AG09309 (cell line): ENCODE results near the gene PKM.

ENCODE experiments used
- DNase-seq: peaks from one replicate; pipeline ENCODE4 v3.0.0-alpha.2; 2010; ENCODE audit warnings: low read depth
- H3K4me3 ChIP-seq: 2 replicates; pipeline ENCODE4 v1.5.1; 2011; ENCODE audit warnings: mild to moderate bottlenecking, low read depth, low read length, moderate library complexity; ENCODE audit not compliant: control insufficient read depth
- TF ChIP-seq, protein P1 (sequence below): IDR thresholded peaks from 2 replicates; pipeline ENCODE4 v1.5.1; 2011; ENCODE audit warnings: mild to moderate bottlenecking, low read depth, low read length, inconsistent platforms; ENCODE audit not compliant: insufficient read depth, control insufficient read depth; ENCODE audit errors: missing control alignments

PKM gene

DNA sequence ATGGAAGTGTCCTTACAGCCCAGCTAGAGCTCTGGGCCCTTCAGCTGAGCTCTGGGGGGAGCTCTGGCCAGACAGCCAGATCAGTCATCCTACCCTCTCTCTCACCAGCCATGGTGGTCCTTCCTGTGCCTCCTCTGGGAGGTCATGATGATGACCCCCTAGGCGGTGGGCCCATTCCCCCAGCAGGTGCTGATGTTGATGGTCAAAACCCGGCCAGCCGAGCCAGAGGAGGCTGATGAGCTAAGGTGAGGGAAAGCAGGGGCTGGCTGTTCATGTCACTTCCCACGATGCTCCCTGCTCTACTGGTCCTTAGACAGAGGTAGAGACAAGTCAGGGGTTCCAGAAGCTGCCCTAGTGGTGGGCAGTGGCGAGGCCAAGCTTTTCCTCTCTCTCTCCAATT lies 68.4 kb downstream of the PKM start:
- DNase-seq, result no peak
- TF ChIP-seq, protein P1, sequence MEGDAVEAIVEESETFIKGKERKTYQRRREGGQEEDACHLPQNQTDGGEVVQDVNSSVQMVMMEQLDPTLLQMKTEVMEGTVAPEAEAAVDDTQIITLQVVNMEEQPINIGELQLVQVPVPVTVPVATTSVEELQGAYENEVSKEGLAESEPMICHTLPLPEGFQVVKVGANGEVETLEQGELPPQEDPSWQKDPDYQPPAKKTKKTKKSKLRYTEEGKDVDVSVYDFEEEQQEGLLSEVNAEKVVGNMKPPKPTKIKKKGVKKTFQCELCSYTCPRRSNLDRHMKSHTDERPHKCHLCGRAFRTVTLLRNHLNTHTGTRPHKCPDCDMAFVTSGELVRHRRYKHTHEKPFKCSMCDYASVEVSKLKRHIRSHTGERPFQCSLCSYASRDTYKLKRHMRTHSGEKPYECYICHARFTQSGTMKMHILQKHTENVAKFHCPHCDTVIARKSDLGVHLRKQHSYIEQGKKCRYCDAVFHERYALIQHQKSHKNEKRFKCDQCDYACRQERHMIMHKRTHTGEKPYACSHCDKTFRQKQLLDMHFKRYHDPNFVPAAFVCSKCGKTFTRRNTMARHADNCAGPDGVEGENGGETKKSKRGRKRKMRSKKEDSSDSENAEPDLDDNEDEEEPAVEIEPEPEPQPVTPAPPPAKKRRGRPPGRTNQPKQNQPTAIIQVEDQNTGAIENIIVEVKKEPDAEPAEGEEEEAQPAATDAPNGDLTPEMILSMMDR, result no peak
- H3K4me3 ChIP-seq, result no peak overlapping the region

DNA sequence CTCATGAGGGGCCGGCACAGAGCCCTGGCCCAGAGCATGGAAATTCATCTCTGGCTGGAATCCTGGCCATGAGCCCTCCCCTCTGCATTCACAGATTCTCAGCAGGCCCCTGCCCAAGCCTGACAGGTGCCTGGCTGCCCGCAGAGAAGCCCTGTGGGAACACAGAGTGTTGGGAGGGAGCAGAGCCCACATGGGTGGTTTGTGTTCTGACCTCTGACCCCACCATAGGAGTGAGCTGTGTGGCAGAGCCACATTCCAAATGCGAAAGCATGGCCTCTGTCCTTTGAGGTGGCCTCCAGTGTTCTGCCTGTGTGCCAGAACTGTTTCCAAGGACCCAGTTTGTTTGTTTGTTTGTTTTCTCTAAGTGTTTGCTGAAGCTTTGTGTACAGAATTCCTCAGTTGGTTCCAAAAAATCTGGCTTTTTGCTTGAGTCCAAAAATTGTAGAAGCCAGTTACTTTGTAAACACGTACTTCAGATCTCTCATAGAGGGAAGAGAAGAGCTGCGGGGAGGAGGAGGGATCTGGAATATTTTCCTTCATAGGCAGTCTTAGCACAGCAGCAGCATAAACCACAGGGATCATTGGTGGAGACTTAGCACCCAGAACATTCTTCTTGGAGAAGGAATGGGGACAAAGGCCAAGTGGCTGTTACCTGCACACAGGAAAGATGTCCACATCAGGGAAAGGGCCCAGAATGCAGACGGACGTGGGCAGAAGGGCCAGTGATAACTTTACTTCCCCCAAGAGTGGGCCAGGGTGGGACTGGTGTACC lies 69.4 kb downstream of the PKM start:
- TF ChIP-seq, protein P1, result no peak
- DNase-seq, result no peak

DNA sequence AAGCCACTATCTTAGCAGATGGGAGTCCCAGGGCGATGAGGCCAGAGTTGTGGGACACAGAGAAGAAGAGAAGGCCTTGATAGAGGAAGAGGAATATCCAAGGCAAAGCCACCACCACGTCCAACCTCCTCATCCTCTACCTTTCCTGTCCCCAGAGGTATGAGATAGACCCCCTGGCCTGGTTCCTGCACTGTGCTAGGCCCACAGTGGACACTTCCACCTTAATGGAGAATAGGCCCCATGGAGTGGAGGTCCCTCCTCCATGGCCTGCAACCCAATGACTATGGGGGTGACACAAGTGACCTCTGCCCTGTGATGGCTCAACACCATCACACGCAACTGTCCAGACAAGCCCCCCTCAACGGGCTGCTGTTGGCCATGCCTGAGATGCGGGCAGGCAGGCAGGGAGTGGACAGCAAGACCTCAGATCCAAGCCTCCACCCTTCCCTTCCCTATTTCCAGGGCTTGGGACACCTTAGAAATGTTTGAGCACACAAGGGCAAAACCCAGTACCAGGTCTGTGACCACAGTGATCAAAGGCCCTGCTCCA lies 70.2 kb downstream of the PKM start:
- no peak overlapping the region for H3K4me3 ChIP-seq
- TF ChIP-seq, protein P1, result no peak
- DNase-seq, result no peak

More for the DNA sequence above, 69.4 kb downstream of the PKM start:
- H3K4me3 ChIP-seq, result no peak overlapping the region

DNA sequence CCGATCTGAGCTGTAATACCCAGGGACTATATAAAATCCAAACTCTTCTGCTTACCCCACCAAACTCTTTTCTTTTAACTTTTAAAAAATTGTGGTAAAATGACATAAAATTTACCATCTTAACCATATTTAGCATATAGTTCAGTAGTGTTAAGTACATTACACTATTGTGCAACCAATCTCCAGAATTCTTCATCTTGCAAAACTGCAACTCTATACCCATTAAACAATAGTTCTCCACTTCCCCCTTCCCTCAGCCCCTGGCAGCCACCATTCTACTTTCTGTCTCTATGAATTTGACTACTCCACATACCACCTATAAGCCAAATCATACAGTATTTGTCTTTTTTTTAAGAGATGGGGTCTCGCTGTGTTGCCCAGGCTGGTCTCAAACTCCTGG lies 74.1 kb downstream of the PKM start:
- DNase-seq, result no peak
- H3K4me3 ChIP-seq, result no peak overlapping the region
- TF ChIP-seq, protein P1, result no peak

DNA sequence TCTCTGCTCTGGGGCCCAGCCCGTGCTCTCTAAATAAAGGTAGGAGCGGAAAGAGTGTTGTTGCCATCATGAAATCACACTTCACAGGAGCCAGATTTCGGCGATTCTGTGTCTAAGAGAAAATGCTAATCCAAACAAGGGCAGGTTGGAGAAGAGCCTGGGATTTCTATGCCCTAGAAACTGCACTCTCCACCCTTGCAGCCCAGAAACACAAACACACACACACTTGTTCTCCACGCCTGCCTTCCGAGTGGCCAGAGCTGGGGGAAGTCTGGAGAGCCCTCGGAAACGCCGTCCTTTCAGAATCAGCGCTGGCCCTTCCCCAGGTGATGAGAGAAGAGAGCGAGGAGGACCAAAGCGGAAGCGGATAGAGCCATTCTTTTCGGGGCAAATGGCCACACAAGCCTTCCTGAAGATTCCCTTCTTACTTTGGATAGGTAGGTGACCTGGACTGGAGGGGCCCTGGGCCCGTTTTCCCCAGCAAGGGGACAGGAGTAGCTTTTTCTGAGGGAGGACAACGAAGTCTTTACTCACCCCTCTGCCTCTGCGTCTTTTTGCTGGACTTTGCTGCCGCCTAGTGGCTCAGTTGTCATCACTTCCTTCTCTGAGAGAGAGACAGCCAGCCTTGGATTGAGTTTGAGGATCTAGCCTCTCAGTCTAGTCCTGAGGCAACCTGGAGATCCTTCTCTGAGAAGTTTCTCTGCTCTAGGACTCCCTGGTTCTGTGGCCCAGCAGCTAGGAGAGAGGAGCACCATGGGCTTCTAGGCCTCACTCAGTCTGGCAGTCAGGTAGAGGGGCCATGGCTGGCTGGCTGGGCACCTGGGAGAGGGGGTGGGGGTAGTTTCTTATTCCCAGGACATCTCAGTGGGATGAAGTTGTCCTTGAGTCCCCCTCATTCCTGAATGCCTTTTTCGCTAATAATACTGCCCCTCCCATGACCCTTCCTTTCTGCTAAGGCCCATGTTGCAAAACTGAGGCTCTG lies 75.1 kb downstream of the PKM start:
- peak overlapping the region; percentile 52 for H3K4me3 ChIP-seq
- TF ChIP-seq, protein P1, result peak; percentile 85
- DNase-seq, result peak; percentile 43

DNA sequence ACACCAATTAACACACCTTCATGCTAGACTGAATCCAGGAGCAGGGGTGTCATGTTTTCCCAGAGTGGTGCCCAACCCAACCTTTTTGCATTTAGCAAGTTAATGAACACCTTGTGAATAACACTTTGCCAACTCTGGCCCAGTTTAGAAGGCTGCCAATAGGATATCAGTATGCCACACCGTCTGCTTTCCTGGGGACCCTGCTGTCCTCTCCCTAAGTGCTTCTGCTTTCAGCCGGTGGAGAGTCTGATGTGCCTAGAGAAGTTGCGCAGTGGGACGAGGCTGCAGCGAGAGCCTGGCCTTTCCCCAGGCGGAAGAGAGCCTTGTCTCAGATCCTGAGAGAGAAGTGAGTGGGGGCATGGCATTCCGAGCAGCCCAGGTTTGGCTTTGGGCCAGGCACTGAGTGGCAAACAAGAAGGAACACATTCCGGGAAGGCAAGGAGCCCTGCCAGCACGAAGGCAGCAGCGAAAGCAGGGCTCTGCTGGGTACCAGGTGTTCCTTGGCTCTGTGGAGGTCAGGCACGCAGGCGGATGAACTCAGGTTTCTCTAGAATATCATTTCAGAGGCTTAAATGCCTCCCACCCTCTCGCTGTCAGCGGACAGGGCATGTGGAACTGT lies 75.9 kb downstream of the PKM start:
- DNase-seq, result no peak
- TF ChIP-seq, protein P1, result no peak
- peak overlapping the region; percentile 52; the same call in 1 of the 2 replicates for H3K4me3 ChIP-seq
